GM12878 (cell line): ENCODE data around the gene TAS2R30. TPM values are rescaled to one million over a fixed set of nuclear protein-coding genes. Genes with fewer than 3 reads are reported as not detected.

Experiments used
- ATAC-seq: fragments of 200-7000 bp; cut with Tn5 transposase; 3 replicates; pipeline ENCODE4 v1.9.1; 2020; ENCODE audit warnings: mild to moderate bottlenecking, moderate library complexity
- BruUV-seq: library from RNA; stranded (reverse); fragments of 400-500 nt; replicated peaks from 2 replicates; lab custom pipeline; 2021; lab: Mats Ljungman, UMichigan
- CTCF ChIA-PET: fragments of 300-600 bp; sonication (Branson Sonifier 250); formaldehyde crosslinking; extraction: SDS; loops from one replicate; lab custom pipeline; 2021; ENCODE audit warnings: inconsistent platforms; lab: Yijun Ruan, JAX
- POLR2A ChIA-PET: fragments of 350-600 bp; formaldehyde crosslinking; extraction: SDS; loops from one replicate; lab custom pipeline; 2021; ENCODE audit warnings: inconsistent platforms; lab: Charles Lee
- RAD21 ChIA-PET: fragments of 300-600 bp; sonication (Branson Sonifier 250); formaldehyde crosslinking; loops from one replicate; lab custom pipeline; 2023; ENCODE audit warnings: antibody characterized with exemption; ENCODE audit not compliant: unreplicated experiment; lab: Charles Lee
- SMC1A ChIA-PET: fragments of 300-600 bp; sonication (Branson Sonifier 250); formaldehyde crosslinking; loops from one replicate; lab custom pipeline; 2023; ENCODE audit not compliant: unreplicated experiment, uncharacterized antibody; lab: Charles Lee
- DNase-seq: peaks from one replicate; pipeline ENCODE4 v3.0.0-alpha.2; 2011; ENCODE audit warnings: low read depth, low spot score
- FAIRE-seq: peaks from 3 replicates; lab custom pipeline; 2011; peaks lifted over from hg19 to GRCh38; lab: Jason Lieb, UNC
- H2AFZ ChIP-seq: 2 replicates; pipeline ENCODE4 v1.6.0; 2011; ENCODE audit warnings: low read depth, low read length, control low read depth; ENCODE audit not compliant: control insufficient read depth
- H3K27ac ChIP-seq: 2 replicates; pipeline ENCODE4 v1.5.1; 2011; ENCODE audit warnings: control low read depth; ENCODE audit not compliant: control insufficient read depth, insufficient read depth
- H3K27me3 ChIP-seq, 2 experiments: replicated peaks in 1 of 2; 2 replicates each; pipeline versions ENCODE4 v1.6.0 to v1.6.1; 2011; ENCODE audit warnings: low read length in 1 of 2; ENCODE audit not compliant: control insufficient read depth in 2 of 2, insufficient read depth in 2 of 2
- H3K36me3 ChIP-seq, 2 experiments: 2 replicates each; pipeline ENCODE4 v1.5.1; 2011; ENCODE audit warnings: low read length in 1 of 2; ENCODE audit not compliant: control insufficient read depth in 2 of 2, insufficient read depth in 2 of 2
- H3K4me1 ChIP-seq: 2 replicates; pipeline ENCODE4 v1.6.1; 2011; ENCODE audit warnings: mild to moderate bottlenecking, low read length, moderate library complexity, mixed read lengths; ENCODE audit not compliant: control insufficient read depth, insufficient read depth
- H3K4me2 ChIP-seq: 2 replicates; pipeline ENCODE4 v1.6.0; 2011; ENCODE audit warnings: control low read depth; ENCODE audit not compliant: control insufficient read depth, insufficient read depth
- H3K4me3 ChIP-seq: fragments of 200-600 bp; sonication (generic); 2 replicates; pipeline ENCODE4 v1.5.1; 2016
- H3K79me2 ChIP-seq: 2 replicates; pipeline ENCODE4 v1.6.0; 2011; ENCODE audit warnings: low read length; ENCODE audit not compliant: control insufficient read depth, insufficient read depth
- H3K9ac ChIP-seq: 2 replicates; pipeline ENCODE4 v1.8.0; 2011; ENCODE audit warnings: low read length, control low read depth, mixed read lengths; ENCODE audit not compliant: control insufficient read depth, insufficient read depth
- H3K9me3 ChIP-seq: replicated peaks from 3 replicates; pipeline ENCODE4 v1.5.1; 2011; ENCODE audit warnings: mild to moderate bottlenecking, low read length; ENCODE audit not compliant: control insufficient read depth, insufficient read depth
- H4K20me1 ChIP-seq: 2 replicates; pipeline ENCODE4 v1.6.0; 2011; ENCODE audit not compliant: control insufficient read depth, insufficient read depth
- BHLHE40 ChIP-seq, 2 experiments: fragments of 450-650 bp in 1 of 2; IDR thresholded peaks; 2 replicates each; pipeline ENCODE4 v1.6.1; 2011 to 2017; ENCODE audit warnings: low read depth in 2 of 2, borderline replicate concordance in 1 of 2, improper control_type of control experiment in 1 of 2, low read length in 1 of 2, mild to moderate bottlenecking in 1 of 2
- BMI1 ChIP-seq: fragments of 450-650 bp; IDR thresholded peaks from 2 replicates; pipeline ENCODE4 v1.6.1; 2016; ENCODE audit warnings: mild to moderate bottlenecking, moderate library complexity, borderline replicate concordance
- MYC ChIP-seq: IDR thresholded peaks from 2 replicates; pipeline ENCODE4 v1.6.1; 2011; ENCODE audit warnings: mild to moderate bottlenecking, low read length, moderate library complexity, inconsistent platforms; ENCODE audit not compliant: insufficient read depth, insufficient replicate concordance, insufficient read length, severe bottlenecking
- NFXL1 ChIP-seq: fragments of 450-650 bp; IDR thresholded peaks from 2 replicates; pipeline ENCODE4 v1.6.1; 2017; ENCODE audit warnings: antibody characterized with exemption, mild to moderate bottlenecking, borderline replicate concordance
- NFYB ChIP-seq: IDR thresholded peaks from 2 replicates; pipeline ENCODE4 v1.6.1; 2011; ENCODE audit warnings: low read depth, mild to moderate bottlenecking, low read length, improper control_type of control experiment, moderate library complexity; ENCODE audit not compliant: insufficient read depth
- PAX8 ChIP-seq: fragments of 450-650 bp; IDR thresholded peaks from 2 replicates; pipeline ENCODE4 v1.6.1; 2017; ENCODE audit warnings: mild to moderate bottlenecking, moderate library complexity
- PML ChIP-seq: IDR thresholded peaks from 2 replicates; pipeline ENCODE4 v1.6.1; 2012; ENCODE audit warnings: low read length, inconsistent platforms
- RAD51 ChIP-seq: fragments of 450-650 bp; IDR thresholded peaks from 2 replicates; pipeline ENCODE4 v1.6.1; 2016; ENCODE audit warnings: moderate library complexity, mild to moderate bottlenecking, inconsistent platforms
- RELA ChIP-seq: fragments of 450-650 bp; IDR thresholded peaks from 2 replicates; pipeline ENCODE4 v1.8.0; 2014; ENCODE audit warnings: borderline replicate concordance; ENCODE audit not compliant: partially characterized antibody
- SPI1 ChIP-seq: IDR thresholded peaks from 2 replicates; pipeline ENCODE4 v1.6.1; 2011; ENCODE audit warnings: low read depth, mild to moderate bottlenecking, low read length, moderate library complexity, borderline replicate concordance; ENCODE audit not compliant: insufficient read depth
- STAT1 ChIP-seq: fragments of 450-650 bp; conservative IDR thresholded peaks from 2 replicates; pipeline ENCODE4 v1.6.1; 2014; ENCODE audit warnings: antibody characterized with exemption, mild to moderate bottlenecking
- STAT3 ChIP-seq: IDR thresholded peaks from 2 replicates; pipeline ENCODE4 v1.6.1; 2011; ENCODE audit warnings: low read depth, low read length, improper control_type of control experiment
- TAF1 ChIP-seq: IDR thresholded peaks from 2 replicates; pipeline ENCODE4 v1.6.1; 2011; ENCODE audit warnings: mild to moderate bottlenecking, low read depth, low read length, borderline replicate concordance
- ZNF592 ChIP-seq: fragments of 450-650 bp; IDR thresholded peaks from 2 replicates; pipeline ENCODE4 v1.6.1; 2017; ENCODE audit warnings: mild to moderate bottlenecking, moderate library complexity
- ZSCAN29 ChIP-seq: fragments of 450-650 bp; IDR thresholded peaks from 2 replicates; pipeline ENCODE4 v1.6.1; 2017; ENCODE audit warnings: mild to moderate bottlenecking, moderate library complexity
- ZZZ3 ChIP-seq: IDR thresholded peaks from 2 replicates; pipeline ENCODE4 v1.6.1; 2011; ENCODE audit warnings: low read depth; ENCODE audit not compliant: control insufficient read depth, insufficient read length
- in situ Hi-C: fragments of 300-500 bp; cut with MboI; formaldehyde crosslinking; loops from 9 replicates; pipeline ENCODE4 v1.14.3; 2018; ENCODE audit warnings: mixed read lengths
- intact Hi-C: fragments of 100-400 bp; cut with micrococcal nuclease; formaldehyde crosslinking; loops from one replicate; pipeline ENCODE4 v1.14.2; 2022; ENCODE audit not compliant: unreplicated experiment
- polyA plus RNA-seq, 11 experiments: library from polyadenylated mRNA; depleted of rRNA in 4 of 11; unstranded in 6 of 11; stranded (reverse) in 5 of 11; fragments of >200 nt; fragmentation: Nextera tagmentation in 4 of 11; fragmentation: Illumina TruSeq in 1 of 11; extraction: Ambion mirVana in 4 of 11; extraction: Trizol in 1 of 11; gene quantifications; 1 replicate in 1 of 11; 2 replicates in 10 of 11; pipeline versions ENCODE4 v1.2.1 to v1.2.3, GENCODE V29; 2011 to 2016; ENCODE audit warnings: inconsistent platforms in 2 of 11, missing spikeins in 2 of 11, low read depth in 1 of 11
- total RNA-seq, 4 experiments: library from RNA; depleted of rRNA in 3 of 4; stranded (reverse); fragments of >200 nt in 3 of 4; fragmentation: Illumina TruSeq in 1 of 4; extraction: Trizol in 1 of 4; gene quantifications; 2 replicates each; pipeline versions ENCODE4 v1.2.1 to v1.2.3, GENCODE V29; 2013 to 2021

TAS2R30 gene
- total and polyA plus RNA-seq, 10 of the 15 experiments (the other 5 are each of a cell fraction or from before 2014, with no cell fraction given) = 0.09 to 5.9 (median 0.54) TPM; not detected in 3

DNA sequence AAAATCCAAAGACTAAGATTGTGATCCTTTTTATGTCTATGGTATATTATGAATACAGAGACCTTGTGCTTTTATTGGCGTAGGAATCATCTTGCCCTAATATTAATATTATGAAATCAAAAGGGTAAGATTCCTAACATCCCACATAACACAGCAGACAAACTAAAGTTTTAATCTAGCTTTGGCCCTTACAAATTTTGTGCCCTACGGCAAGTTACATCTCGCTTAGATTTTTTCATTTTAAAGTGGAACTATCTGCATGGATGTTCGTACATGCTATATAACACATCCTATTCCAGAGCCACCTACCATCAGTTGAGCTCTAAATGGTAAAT, 36.3 kb upstream of the TAS2R30 start (continued):
- TF ChIP-seq ZNF592 (no peak), MYC (no peak), NFYB (no peak), RELA (no peak), BHLHE40 (IDR thresholded peaks at IDR 0.05; ENCODE audit: borderline replicate concordance in 1 of 2, low read depth in 2 of 2, low read length in 1 of 2) (no peak), PAX8 (peak; percentile 58; the same call in 1 of the 2 replicates), PML (no peak), TAF1 (no peak)

- H3K9ac ChIP-seq = no peak overlapping the region
- FAIRE-seq = no peak
- no peak overlapping the region for H2AFZ ChIP-seq
- no peaks in the 10 kb centered on the region for H3K4me1 ChIP-seq
- no TSS peak for BruUV-seq
- ATAC-seq = 0 out of 3 replicates have a peak, but pooled peaks have one; percentile 8
- ChIA-PET CTCF (no interaction called here), POLR2A (interaction anchor here (0.6 kb wide), 1 partner anchor 1374 kb away, joined by 7 read pairs; no protein-coding TSS in a partner anchor), SMC1A (interaction anchor here (0.7 to 1.9 kb wide), 6 partner anchors 8 to 188 kb away, joined by 3 to 6 read pairs (median 3); no protein-coding TSS in a partner anchor), RAD21 (no interaction called here)
- no peaks in the 10 kb centered on the region for H4K20me1 ChIP-seq
- in situ Hi-C loops = no loop called here
- H3K36me3 ChIP-seq = peaks cover 4 to 15% of the 10 kb centered on the region in 2 experiments
- H3K4me3 ChIP-seq = 0 out of 2 replicates have a peak overlapping the region, but pooled peaks have one; percentile 15
- H3K9me3 ChIP-seq = peaks cover 5% of the 10 kb centered on the region; the same call in 2 of the 3 replicates
- intact Hi-C loops = no loop called here
- no peaks in the 10 kb centered on the region for H3K27me3 ChIP-seq
- peak overlapping the region; percentile 19; the same call in 1 of the 2 replicates for H3K27ac ChIP-seq
- peaks cover 66% of the 10 kb centered on the region for H3K79me2 ChIP-seq
- no peak for DNase-seq
- H3K4me2 ChIP-seq = no peak overlapping the region
- TF ChIP-seq RAD51 (no peak), SPI1 (no peak), STAT3 (no peak), ZZZ3 (no peak), ZSCAN29 (no peak), STAT1 (no peak), BMI1 (no peak), NFXL1 (no peak)
These were observed 31.9 kb upstream of the TAS2R30 start for GRCh38 chr12:11166300-11166699.
